Measurements from ENCODE around the gene CCDC137.

DNA sequence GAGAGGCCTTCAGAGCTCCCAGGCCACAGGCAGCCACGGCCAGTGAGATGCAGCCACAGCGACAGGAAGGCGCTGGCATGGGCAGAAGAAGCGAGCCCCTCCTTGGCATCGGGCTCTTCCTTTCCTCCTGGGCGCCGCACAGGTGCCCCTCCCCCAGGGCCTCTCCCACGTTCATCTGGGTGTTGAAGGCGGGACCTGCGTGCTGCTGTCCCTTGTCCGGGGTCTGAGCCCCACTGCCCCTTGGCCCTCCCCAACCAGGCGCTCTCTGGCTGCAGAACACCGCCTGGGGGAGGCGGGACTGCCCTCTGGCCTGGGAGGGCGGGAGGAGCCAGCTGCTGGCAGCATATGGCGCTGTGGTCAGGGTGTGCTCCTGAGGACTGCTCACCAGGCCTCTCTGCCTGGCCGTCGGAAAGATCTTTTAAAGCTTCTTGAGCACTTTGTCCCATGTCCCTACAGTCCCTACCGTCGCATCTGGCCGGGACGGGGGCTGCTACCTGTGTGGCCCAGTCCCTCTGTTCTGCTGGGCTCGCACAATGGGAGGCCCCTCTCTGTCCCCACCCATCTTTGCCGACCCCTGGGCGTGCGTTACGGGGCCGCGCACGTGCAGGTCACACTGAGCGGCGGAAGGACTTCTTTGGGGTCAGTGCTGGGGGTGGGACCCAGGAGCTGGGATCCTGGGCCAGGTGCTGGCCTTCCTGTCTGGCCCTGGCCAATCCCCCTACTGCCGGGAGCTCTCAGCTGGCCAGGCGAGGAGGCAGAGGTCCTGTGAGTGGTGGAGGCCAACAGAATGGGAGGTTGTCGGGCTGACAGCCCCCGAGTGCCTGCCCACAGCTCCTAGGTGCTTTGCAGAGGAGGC lies 47.2 kb downstream of the CCDC137 start:
- no peak for TF ChIP-seq FOXJ3 (CRISPR knock-in tag; IDR thresholded peaks at IDR 0.05)
- TF ChIP-seq RFX5 (IDR thresholded peaks at IDR 0.05; ENCODE audit: low read length) = no peak
- no peak for TF ChIP-seq POLR2AphosphoS5 (IDR thresholded peaks at IDR 0.05; ENCODE audit: low read depth, low read length)
- TF ChIP-seq, protein P1, sequence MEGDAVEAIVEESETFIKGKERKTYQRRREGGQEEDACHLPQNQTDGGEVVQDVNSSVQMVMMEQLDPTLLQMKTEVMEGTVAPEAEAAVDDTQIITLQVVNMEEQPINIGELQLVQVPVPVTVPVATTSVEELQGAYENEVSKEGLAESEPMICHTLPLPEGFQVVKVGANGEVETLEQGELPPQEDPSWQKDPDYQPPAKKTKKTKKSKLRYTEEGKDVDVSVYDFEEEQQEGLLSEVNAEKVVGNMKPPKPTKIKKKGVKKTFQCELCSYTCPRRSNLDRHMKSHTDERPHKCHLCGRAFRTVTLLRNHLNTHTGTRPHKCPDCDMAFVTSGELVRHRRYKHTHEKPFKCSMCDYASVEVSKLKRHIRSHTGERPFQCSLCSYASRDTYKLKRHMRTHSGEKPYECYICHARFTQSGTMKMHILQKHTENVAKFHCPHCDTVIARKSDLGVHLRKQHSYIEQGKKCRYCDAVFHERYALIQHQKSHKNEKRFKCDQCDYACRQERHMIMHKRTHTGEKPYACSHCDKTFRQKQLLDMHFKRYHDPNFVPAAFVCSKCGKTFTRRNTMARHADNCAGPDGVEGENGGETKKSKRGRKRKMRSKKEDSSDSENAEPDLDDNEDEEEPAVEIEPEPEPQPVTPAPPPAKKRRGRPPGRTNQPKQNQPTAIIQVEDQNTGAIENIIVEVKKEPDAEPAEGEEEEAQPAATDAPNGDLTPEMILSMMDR (IDR thresholded peaks at IDR 0.05) = no peak
- TF ChIP-seq TCF12 (IDR thresholded peaks at IDR 0.05) = no peak
- no peak for TF ChIP-seq FOXM1 (IDR thresholded peaks at IDR 0.05; ENCODE audit: low read depth)
- TF ChIP-seq RCOR1 (IDR thresholded peaks at IDR 0.05; ENCODE audit: low read length) = no peak
- TF ChIP-seq SIN3A (IDR thresholded peaks at IDR 0.05; ENCODE audit: borderline replicate concordance, low read depth, low read length) = no peak
- TF ChIP-seq TAF1 (IDR thresholded peaks at IDR 0.05; ENCODE audit: borderline replicate concordance, low read depth, low read length) = no peak
- no peak for TF ChIP-seq NRF1 (IDR thresholded peaks at IDR 0.05; ENCODE audit: low read depth, low read length)
